Adrenal gland (tissue), 12 donors: ENCODE results near the gene TPBGL. TPM values are rescaled to one million over a fixed set of nuclear protein-coding genes. Genes with fewer than 3 reads are reported as not detected.

Source experiments
- DNase-seq, 7 donors: peaks; one replicate each; pipeline ENCODE4 v3.0.0-alpha.2; 2019 to 2020
- H3K27ac ChIP-seq, 5 donors: fragments of 200-600 bp; sonication (generic) in 4 of 5; 1 replicate in 3 of 5; 2 replicates in 2 of 5; pipeline versions ENCODE4 v1.5.1 to v1.8.0; 2016 to 2020; ENCODE audit warnings: mild to moderate bottlenecking in 1 of 5
- H3K27me3 ChIP-seq: fragments of 200-600 bp; 2 replicates; pipeline ENCODE4 v1.8.0; 2021
- H3K36me3 ChIP-seq, 2 donors: fragments of 200-600 bp; replicated peaks in 1 of 2; 1 replicate in 1 of 2; 2 replicates in 1 of 2; pipeline versions ENCODE4 v1.5.1 to v1.8.0; 2018 to 2022
- H3K4me1 ChIP-seq, 2 donors: fragments of 200-600 bp; replicated peaks in 1 of 2; 1 replicate in 1 of 2; 2 replicates in 1 of 2; pipeline versions ENCODE4 v1.5.1 to v1.8.0; 2018 to 2021
- H3K4me3 ChIP-seq, 4 donors: fragments of 200-600 bp; sonication (generic) in 3 of 4; one replicate each; pipeline ENCODE4 v1.5.1; 2016 to 2018
- H3K9me3 ChIP-seq, 3 donors: fragments of 200-600 bp; sonication (generic) in 1 of 3; replicated peaks in 1 of 3; 1 replicate in 2 of 3; 2 replicates in 1 of 3; pipeline versions ENCODE4 v1.5.1 to v1.8.0; 2016 to 2021
- CTCF ChIP-seq, 6 experiments: fragments of 450-650 bp in 4 of 6; fragments of 200-600 bp in 2 of 6; sonication (generic) in 1 of 6; IDR thresholded peaks; 1 replicate in 5 of 6; 2 replicates in 1 of 6; pipeline versions ENCODE4 v1.5.1 to v1.8.0; 2016 to 2021; ENCODE audit warnings: antibody characterized with exemption in 6 of 6, mild to moderate bottlenecking in 2 of 6, moderate library complexity in 1 of 6
- POLR2A ChIP-seq, 2 donors: fragments of 450-650 bp; IDR thresholded peaks; one replicate each; pipeline ENCODE4 v1.6.1; 2017; ENCODE audit warnings: antibody characterized with exemption in 2 of 2, mild to moderate bottlenecking in 2 of 2, moderate library complexity in 1 of 2
- WGBS, 4 donors: extraction: QIAGEN DNeasy Blood & Tissue Kit in 2 of 4; methylation state at CpG; one replicate each; pipeline versions ENCODE4 v1.1.5 to v1.1.7; 2013 to 2017; 5-methylcytosine and 5-hydroxymethylcytosine counted together
- intact Hi-C, 2 donors: fragments of 100-400 bp; cut with DNase I; formaldehyde crosslinking; loops; one replicate each; pipeline versions ENCODE4 v1.14.1 to v1.15.0; 2022 to 2023
- polyA plus RNA-seq, 3 donors: library from polyadenylated mRNA; stranded (reverse); fragments of 200-250 nt in 2 of 3; fragments of 350-450 nt in 1 of 3; fragmentation: Illumina TruSeq in 1 of 3; extraction: RNeasy Lipid Tissue Mini Kit (QIAGEN cat#74804) in 1 of 3; gene quantifications; one replicate each; pipeline ENCODE4 v1.2.3, GENCODE V29; 2013 to 2014
- total RNA-seq, 9 donors: library from RNA; depleted of rRNA in 4 of 9; stranded (reverse); fragments of >200 nt in 4 of 9; fragments of 120-200 nt in 1 of 9; fragmentation: NEBNext Ultra II Directional in 1 of 9; extraction: Animal tissue kit (Norgen Biotek cat#: 25700) in 1 of 9; gene quantifications; one replicate each; pipeline versions ENCODE4 v1.1.0 to v1.2.4, GENCODE V29; 2013 to 2023
- donor health status: healthy with polysubstance abuse.
- donor health status: Bipolar disorder and iron deficiency.
- donor health status: DM: yes; HTN: yes; CAD: no.
- donor health status: DM: no; HTN: no; CAD: no.
- donor health status: DM: no; HTN: no; CAD: no.
- donor health status: DM: yes; HTN: yes; CAD: no.

TPBGL gene
- total and polyA plus RNA-seq, 12 donors: 0.11 to 4.3 (median 1.4) TPM

GRCh38 chr11:75279273-75279672 lies 38.7 kb downstream of the TPBGL start:
- intact Hi-C loops: loop anchor here in 1 of 2 donors (2.0 kb wide), 1 partner anchor 106 kb away; no protein-coding TSS in a partner anchor
- no peaks in the 10 kb centered on the region for H3K4me1 ChIP-seq
- WGBS, 4 donors: 59 to 78% (median 70%) methylated on average over 5 of the region's 5 CpGs
- no peaks in the 10 kb centered on the region for H3K27me3 ChIP-seq
- peaks cover 0 to 38% of the 10 kb centered on the region in 2 donors for H3K36me3 ChIP-seq
- TF ChIP-seq POLR2A (IDR thresholded peaks at IDR 0.05): no peak
- TF ChIP-seq CTCF (IDR thresholded peaks at IDR 0.05): no peak
- no peak overlapping the region for H3K4me3 ChIP-seq
- no peak overlapping the region for H3K27ac ChIP-seq
- no peaks in the 10 kb centered on the region for H3K9me3 ChIP-seq
- no peak for DNase-seq

- WGBS, 4 donors: 21 to 51% (median 37%) methylated on average over 4 to 9 of the region's 9 CpGs
- Histone ChIP-seq H3K27ac (peak overlapping the region in 1 of 5 donors; percentile 7), H3K27me3 (no peaks in the 10 kb centered on the region), H3K4me3 (no peak overlapping the region), H3K36me3 (peaks cover 0 to 38% of the 10 kb centered on the region in 2 donors), H3K9me3 (no peaks in the 10 kb centered on the region), H3K4me1 (no peaks in the 10 kb centered on the region)
- peak; percentile 71 to 92 (median 78) for DNase-seq
- TF ChIP-seq POLR2A (IDR thresholded peaks at IDR 0.05): no peak
- TF ChIP-seq CTCF (IDR thresholded peaks at IDR 0.05): peak; percentile 96 to 98 (median 97)
- intact Hi-C loops: loop anchor here in 1 of 2 donors (10.0 kb wide), 1 partner anchor 255 kb away; no protein-coding TSS in a partner anchor
Observed at GRCh38 chr11:75280227-75280701, 39.7 kb downstream of the TPBGL start.

- no peak overlapping the region for H3K4me3 ChIP-seq
- intact Hi-C loops: loop anchor here in 1 of 2 donors (1.0 to 10.0 kb wide), 2 partner anchors 103 to 254 kb away; no protein-coding TSS in a partner anchor
- 74 to 82% (median 78%) methylated on average over 9 to 15 of the region's 15 CpGs for WGBS, 4 donors
- peaks cover 0 to 38% of the 10 kb centered on the region in 2 donors for H3K36me3 ChIP-seq
- DNase-seq: peak in 1 of 7 donors; percentile 30
- H3K4me1 ChIP-seq: no peaks in the 10 kb centered on the region
- no peak for TF ChIP-seq POLR2A (IDR thresholded peaks at IDR 0.05)
- TF ChIP-seq CTCF (IDR thresholded peaks at IDR 0.05): no peak
- H3K27me3 ChIP-seq: no peaks in the 10 kb centered on the region
- H3K27ac ChIP-seq: peak overlapping the region in 1 of 5 donors; percentile 55
- H3K9me3 ChIP-seq: no peaks in the 10 kb centered on the region
Observed at GRCh38 chr11:75280770-75281468, 40.3 kb downstream of the TPBGL start.

- Histone ChIP-seq H3K27me3 (no peaks in the 10 kb centered on the region), H3K27ac (peak overlapping the region in 1 of 5 donors; percentile 55), H3K9me3 (no peaks in the 10 kb centered on the region), H3K4me1 (no peaks in the 10 kb centered on the region), H3K36me3 (peaks cover 0 to 37% of the 10 kb centered on the region in 2 donors), H3K4me3 (no peak overlapping the region)
- intact Hi-C loops: loop anchor here in 1 of 2 donors (1.0 to 10.0 kb wide), 2 partner anchors 103 to 253 kb away; no protein-coding TSS in a partner anchor
- WGBS, 4 donors: 84 to 90% (median 85%) methylated on average over 4 to 10 of the region's 10 CpGs
- no peak for TF ChIP-seq POLR2A (IDR thresholded peaks at IDR 0.05)
- no peak for TF ChIP-seq CTCF (IDR thresholded peaks at IDR 0.05)
- no peak for DNase-seq
Observed at GRCh38 chr11:75281469-75282095, 41.0 kb downstream of the TPBGL start.
